CD4-positive, alpha-beta T cell (primary cell): ENCODE results near the gene SLC1A4. TPM values are rescaled to one million over a fixed set of nuclear protein-coding genes. Genes with fewer than 3 reads are reported as not detected.

Experiments used
- ATAC-seq: fragments of 200-7000 bp; cut with Tn5 transposase; one replicate; pipeline ENCODE4 v1.10.0; 2022; ENCODE audit warnings: mild to moderate bottlenecking; ENCODE audit not compliant: poor library complexity
- CTCF ChIA-PET: fragments of 350-600 bp; sonication (Branson Sonifier 250); formaldehyde crosslinking; loops from one replicate; lab custom pipeline; 2021; ENCODE audit warnings: antibody characterized with exemption, inconsistent platforms; lab: Charles Lee
- POLR2A ChIA-PET: fragments of 350-600 bp; sonication (Branson Sonifier 250); formaldehyde crosslinking; loops from one replicate; lab custom pipeline; 2021; ENCODE audit warnings: antibody characterized with exemption, inconsistent platforms; lab: Charles Lee
- DNase-seq, 14 experiments: peaks; one replicate each; pipeline ENCODE4 v3.0.0-alpha.2; 2013 to 2020; ENCODE audit warnings: mixed read lengths in 2 of 14
- H3K27ac ChIP-seq, 2 donors: one replicate each; pipeline versions ENCODE4 v1.5.1 to v1.7.0; 2013; ENCODE audit warnings: low read length in 2 of 2, low read depth in 1 of 2, mild to moderate bottlenecking in 1 of 2
- H3K27me3 ChIP-seq, 2 experiments: 1 replicate in 1 of 2; 2 replicates in 1 of 2; pipeline versions ENCODE4 v1.6.1 to v1.7.0; 2013; ENCODE audit warnings: low read length in 2 of 2, control low read depth in 1 of 2, mild to moderate bottlenecking in 1 of 2, moderate library complexity in 1 of 2; ENCODE audit not compliant: insufficient read depth in 2 of 2, control insufficient read depth in 1 of 2
- H3K36me3 ChIP-seq: one replicate; pipeline ENCODE4 v1.6.1; 2013; ENCODE audit warnings: low read length, control low read depth; ENCODE audit not compliant: insufficient read depth
- H3K4me1 ChIP-seq: one replicate; pipeline ENCODE4 v1.6.1; 2013; ENCODE audit warnings: low read length, control low read depth; ENCODE audit not compliant: insufficient read depth
- H3K4me3 ChIP-seq: one replicate; pipeline ENCODE4 v1.5.1; 2013; ENCODE audit warnings: mild to moderate bottlenecking, low read length, moderate library complexity
- H3K9me3 ChIP-seq, 2 experiments: 1 replicate in 1 of 2; 2 replicates in 1 of 2; pipeline versions ENCODE4 v1.6.1 to v1.7.0; 2013; ENCODE audit warnings: low read length in 2 of 2, mild to moderate bottlenecking in 2 of 2, control low read depth in 1 of 2, moderate library complexity in 1 of 2; ENCODE audit not compliant: control insufficient read depth in 1 of 2, insufficient read depth in 1 of 2
- H3K27ac Mint-ChIP-seq: one replicate; pipeline ENCODE4 v1.8.0; 2020; ENCODE audit warnings: mixed read lengths
- H3K27me3 Mint-ChIP-seq: one replicate; pipeline ENCODE4 v1.8.0; 2021; ENCODE audit warnings: mixed read lengths
- H3K36me3 Mint-ChIP-seq: one replicate; pipeline ENCODE4 v1.8.0; 2021; ENCODE audit warnings: low read depth, mixed read lengths
- H3K4me1 Mint-ChIP-seq: one replicate; pipeline ENCODE4 v1.8.0; 2021; ENCODE audit warnings: low read depth, mixed read lengths
- H3K4me3 Mint-ChIP-seq: one replicate; pipeline ENCODE4 v1.8.0; 2020; ENCODE audit warnings: mild to moderate bottlenecking, mixed read lengths
- H3K9me3 Mint-ChIP-seq: one replicate; pipeline ENCODE4 v1.8.0; 2020; ENCODE audit warnings: mixed read lengths
- intact Hi-C, 2 experiments: fragments of 100-400 bp; cut with DNase I in 1 of 2; cut with micrococcal nuclease in 1 of 2; formaldehyde crosslinking; loops; one replicate each; pipeline versions ENCODE4 v1.15.1 to v1.9.0; 2023 to 2025; cut with DNase I, micrococcal nuclease
- total RNA-seq, 174 experiments: library from RNA in 2 of 174; stranded (reverse) in 2 of 174; gene quantifications; one replicate each; pipeline ENCODE4 v1.2.3 and lab custom pipeline; 2021 to 2026
- TF ChIP-seq, protein P1 (sequence below): fragments of 200-600 bp; IDR thresholded peaks from one replicate; pipeline ENCODE4 v1.8.0; 2022; ENCODE audit warnings: antibody characterized with exemption, mild to moderate bottlenecking

Gene SLC1A4
- total RNA-seq, 2 experiments from 2014 or later = 2.4 to 2.8 TPM

DNA sequence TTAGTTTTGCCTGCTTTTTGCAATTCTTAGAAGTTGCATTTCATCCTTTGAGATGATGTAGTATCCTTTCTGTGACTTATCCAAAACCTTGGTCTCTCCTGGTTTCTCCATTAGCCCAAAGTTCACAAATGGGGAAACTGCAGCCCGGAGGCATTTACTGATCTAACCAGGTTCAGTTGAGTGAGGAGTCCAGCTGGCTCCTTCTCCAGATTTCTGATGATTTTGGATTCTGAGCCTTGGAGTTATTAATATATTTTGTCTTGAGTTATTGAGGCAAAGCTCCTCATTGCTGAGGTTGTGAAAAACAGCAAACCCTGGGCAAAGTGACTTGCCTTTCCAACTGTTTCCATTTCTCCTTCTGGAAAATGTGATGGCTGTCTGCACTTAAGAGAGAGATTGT is 1.7 kb downstream of the SLC1A4 start:
- Histone ChIP-seq H3K27me3 (no peaks in the 10 kb centered on the region), H3K9me3 (no peaks in the 10 kb centered on the region), H3K36me3 (no peaks in the 10 kb centered on the region), H3K27ac (no peak overlapping the region), H3K4me3 (peak overlapping the region; percentile 82), H3K4me1 (peaks cover 25% of the 10 kb centered on the region)
- intact Hi-C loops = loop anchor here in 1 of 2 experiments (5.0 kb wide), 1 partner anchor 141 kb away; the partner anchor contains the start of gene RAB1A
- no peaks in the 10 kb centered on the region for H3K36me3 Mint-ChIP-seq
- ChIA-PET POLR2A (interaction anchor here (3.2 kb wide), 1 partner anchor 66 kb away, joined by 30 read pairs; the partner anchor contains the start of gene CEP68), CTCF (interaction anchor here (1.0 kb wide), 1 partner anchor 73 kb away, joined by 5 read pairs; no protein-coding TSS in a partner anchor)
- H3K27me3 Mint-ChIP-seq = peaks cover 4% of the 10 kb centered on the region
- TF ChIP-seq, protein P1, sequence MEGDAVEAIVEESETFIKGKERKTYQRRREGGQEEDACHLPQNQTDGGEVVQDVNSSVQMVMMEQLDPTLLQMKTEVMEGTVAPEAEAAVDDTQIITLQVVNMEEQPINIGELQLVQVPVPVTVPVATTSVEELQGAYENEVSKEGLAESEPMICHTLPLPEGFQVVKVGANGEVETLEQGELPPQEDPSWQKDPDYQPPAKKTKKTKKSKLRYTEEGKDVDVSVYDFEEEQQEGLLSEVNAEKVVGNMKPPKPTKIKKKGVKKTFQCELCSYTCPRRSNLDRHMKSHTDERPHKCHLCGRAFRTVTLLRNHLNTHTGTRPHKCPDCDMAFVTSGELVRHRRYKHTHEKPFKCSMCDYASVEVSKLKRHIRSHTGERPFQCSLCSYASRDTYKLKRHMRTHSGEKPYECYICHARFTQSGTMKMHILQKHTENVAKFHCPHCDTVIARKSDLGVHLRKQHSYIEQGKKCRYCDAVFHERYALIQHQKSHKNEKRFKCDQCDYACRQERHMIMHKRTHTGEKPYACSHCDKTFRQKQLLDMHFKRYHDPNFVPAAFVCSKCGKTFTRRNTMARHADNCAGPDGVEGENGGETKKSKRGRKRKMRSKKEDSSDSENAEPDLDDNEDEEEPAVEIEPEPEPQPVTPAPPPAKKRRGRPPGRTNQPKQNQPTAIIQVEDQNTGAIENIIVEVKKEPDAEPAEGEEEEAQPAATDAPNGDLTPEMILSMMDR = no peak
- no peak for ATAC-seq
- no peak for DNase-seq
- H3K27ac Mint-ChIP-seq = no peak overlapping the region
- no peaks in the 10 kb centered on the region for H3K9me3 Mint-ChIP-seq
- peaks cover 29% of the 10 kb centered on the region for H3K4me1 Mint-ChIP-seq
- peak overlapping the region; percentile 94 for H3K4me3 Mint-ChIP-seq

DNA sequence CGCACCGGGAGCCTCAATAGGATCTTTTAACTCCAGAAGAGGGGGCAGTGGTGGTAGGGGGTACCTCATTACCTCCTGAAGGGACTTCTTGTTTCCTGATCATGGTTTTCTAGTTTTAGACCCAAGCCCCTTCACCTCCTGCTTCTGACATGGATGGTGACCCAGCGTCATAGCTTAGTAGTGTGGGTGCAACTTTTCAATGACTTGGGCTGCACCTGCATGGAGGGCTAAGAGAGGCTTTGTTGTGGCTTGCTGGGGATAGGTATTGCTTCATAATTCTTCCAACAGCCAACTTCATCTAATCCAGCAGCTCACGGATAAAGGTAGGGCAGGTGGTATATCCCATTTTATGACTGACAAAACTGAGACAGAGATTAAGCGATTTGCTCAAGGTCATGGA is 3.0 kb downstream of the SLC1A4 start:
- no peak overlapping the region for H3K4me3 ChIP-seq
- CTCF ChIA-PET = no interaction called here
- POLR2A ChIA-PET = interaction anchor here (0.9 to 1.0 kb wide), 2 partner anchors 64 to 138 kb away, joined by 3 read pairs; partner anchors contain the start of genes CEP68 and RAB1A
- no peaks in the 10 kb centered on the region for H3K9me3 ChIP-seq
- H3K27ac ChIP-seq = no peak overlapping the region
- H3K27ac Mint-ChIP-seq = no peak overlapping the region
- H3K9me3 Mint-ChIP-seq = no peaks in the 10 kb centered on the region
- H3K4me1 ChIP-seq = peaks cover 25% of the 10 kb centered on the region
- TF ChIP-seq, protein P1 = no peak
- no peaks in the 10 kb centered on the region for H3K36me3 ChIP-seq
- peaks cover 21% of the 10 kb centered on the region for H3K4me1 Mint-ChIP-seq
- no peaks in the 10 kb centered on the region for H3K27me3 ChIP-seq
- DNase-seq (no peak), ATAC-seq (no peak)
- peak overlapping the region; percentile 52 for H3K4me3 Mint-ChIP-seq
- H3K27me3 Mint-ChIP-seq = peaks cover 4% of the 10 kb centered on the region
- intact Hi-C loops = loop anchor here in 1 of 2 experiments (2.0 to 5.0 kb wide), 2 partner anchors 47 to 140 kb away; partner anchors contain the start of gene RAB1A
- no peaks in the 10 kb centered on the region for H3K36me3 Mint-ChIP-seq

DNA sequence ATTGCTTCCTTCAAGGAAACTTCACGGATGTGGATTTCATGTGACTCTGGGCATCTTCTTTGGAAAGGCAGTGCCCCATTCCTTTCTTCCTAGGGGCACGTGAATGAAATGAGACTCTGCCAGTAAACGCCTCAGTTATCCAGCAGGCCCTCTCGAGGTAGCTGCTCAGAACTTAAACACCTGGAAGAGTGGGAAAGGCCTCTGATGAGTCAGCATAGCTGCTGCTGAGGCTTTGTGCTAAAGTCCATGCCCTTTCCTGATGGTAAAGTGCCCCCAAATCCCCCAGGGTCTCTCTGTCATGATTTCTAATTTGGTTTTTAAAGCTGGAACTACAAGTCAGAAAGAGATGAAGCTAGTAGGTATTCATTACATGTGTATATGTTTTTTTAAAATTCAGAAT is 3.8 kb downstream of the SLC1A4 start:
- DNase-seq (no peak), ATAC-seq (no peak)
- Histone ChIP-seq H3K27ac (no peak overlapping the region), H3K9me3 (no peaks in the 10 kb centered on the region), H3K4me1 (peaks cover 21% of the 10 kb centered on the region), H3K36me3 (no peaks in the 10 kb centered on the region), H3K27me3 (no peaks in the 10 kb centered on the region), H3K4me3 (no peak overlapping the region)
- Mint-ChIP-seq H3K4me1 (peaks cover 17% of the 10 kb centered on the region), H3K36me3 (no peaks in the 10 kb centered on the region), H3K4me3 (no peak overlapping the region), H3K9me3 (no peaks in the 10 kb centered on the region), H3K27me3 (peaks cover 4% of the 10 kb centered on the region), H3K27ac (no peak overlapping the region)
- intact Hi-C loops = loop anchor here in 1 of 2 experiments (2.0 to 5.0 kb wide), 2 partner anchors 46 to 139 kb away; partner anchors contain the start of gene RAB1A
- TF ChIP-seq, protein P1 = no peak
- CTCF ChIA-PET = no interaction called here
- POLR2A ChIA-PET = interaction anchor here (1.0 kb wide), 1 partner anchor 137 kb away, joined by 3 read pairs; the partner anchor contains the start of gene RAB1A
